GM18951 (cell line): ENCODE results near the gene SLF2.
A peak's percentile ranks its signal among the peaks of the same experiment; 100 is the strongest.

ENCODE experiments used
- POLR2A ChIP-seq: IDR thresholded peaks from 4 replicates; pipeline ENCODE4 v1.6.1; 2011; ENCODE audit warnings: mild to moderate bottlenecking; ENCODE audit not compliant: insufficient read length, insufficient read depth; ENCODE audit errors: extremely low read depth
- in situ Hi-C: fragments of 300-500 bp; cut with MboI; formaldehyde crosslinking; loops from one replicate; pipeline ENCODE4 v1.12.0; 2022; ENCODE audit warnings: low sequenced_read_pairs, mixed read lengths, inconsistent platforms; ENCODE audit not compliant: unreplicated experiment

The SLF2 gene, protein sequence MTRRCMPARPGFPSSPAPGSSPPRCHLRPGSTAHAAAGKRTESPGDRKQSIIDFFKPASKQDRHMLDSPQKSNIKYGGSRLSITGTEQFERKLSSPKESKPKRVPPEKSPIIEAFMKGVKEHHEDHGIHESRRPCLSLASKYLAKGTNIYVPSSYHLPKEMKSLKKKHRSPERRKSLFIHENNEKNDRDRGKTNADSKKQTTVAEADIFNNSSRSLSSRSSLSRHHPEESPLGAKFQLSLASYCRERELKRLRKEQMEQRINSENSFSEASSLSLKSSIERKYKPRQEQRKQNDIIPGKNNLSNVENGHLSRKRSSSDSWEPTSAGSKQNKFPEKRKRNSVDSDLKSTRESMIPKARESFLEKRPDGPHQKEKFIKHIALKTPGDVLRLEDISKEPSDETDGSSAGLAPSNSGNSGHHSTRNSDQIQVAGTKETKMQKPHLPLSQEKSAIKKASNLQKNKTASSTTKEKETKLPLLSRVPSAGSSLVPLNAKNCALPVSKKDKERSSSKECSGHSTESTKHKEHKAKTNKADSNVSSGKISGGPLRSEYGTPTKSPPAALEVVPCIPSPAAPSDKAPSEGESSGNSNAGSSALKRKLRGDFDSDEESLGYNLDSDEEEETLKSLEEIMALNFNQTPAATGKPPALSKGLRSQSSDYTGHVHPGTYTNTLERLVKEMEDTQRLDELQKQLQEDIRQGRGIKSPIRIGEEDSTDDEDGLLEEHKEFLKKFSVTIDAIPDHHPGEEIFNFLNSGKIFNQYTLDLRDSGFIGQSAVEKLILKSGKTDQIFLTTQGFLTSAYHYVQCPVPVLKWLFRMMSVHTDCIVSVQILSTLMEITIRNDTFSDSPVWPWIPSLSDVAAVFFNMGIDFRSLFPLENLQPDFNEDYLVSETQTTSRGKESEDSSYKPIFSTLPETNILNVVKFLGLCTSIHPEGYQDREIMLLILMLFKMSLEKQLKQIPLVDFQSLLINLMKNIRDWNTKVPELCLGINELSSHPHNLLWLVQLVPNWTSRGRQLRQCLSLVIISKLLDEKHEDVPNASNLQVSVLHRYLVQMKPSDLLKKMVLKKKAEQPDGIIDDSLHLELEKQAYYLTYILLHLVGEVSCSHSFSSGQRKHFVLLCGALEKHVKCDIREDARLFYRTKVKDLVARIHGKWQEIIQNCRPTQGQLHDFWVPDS

DNA sequence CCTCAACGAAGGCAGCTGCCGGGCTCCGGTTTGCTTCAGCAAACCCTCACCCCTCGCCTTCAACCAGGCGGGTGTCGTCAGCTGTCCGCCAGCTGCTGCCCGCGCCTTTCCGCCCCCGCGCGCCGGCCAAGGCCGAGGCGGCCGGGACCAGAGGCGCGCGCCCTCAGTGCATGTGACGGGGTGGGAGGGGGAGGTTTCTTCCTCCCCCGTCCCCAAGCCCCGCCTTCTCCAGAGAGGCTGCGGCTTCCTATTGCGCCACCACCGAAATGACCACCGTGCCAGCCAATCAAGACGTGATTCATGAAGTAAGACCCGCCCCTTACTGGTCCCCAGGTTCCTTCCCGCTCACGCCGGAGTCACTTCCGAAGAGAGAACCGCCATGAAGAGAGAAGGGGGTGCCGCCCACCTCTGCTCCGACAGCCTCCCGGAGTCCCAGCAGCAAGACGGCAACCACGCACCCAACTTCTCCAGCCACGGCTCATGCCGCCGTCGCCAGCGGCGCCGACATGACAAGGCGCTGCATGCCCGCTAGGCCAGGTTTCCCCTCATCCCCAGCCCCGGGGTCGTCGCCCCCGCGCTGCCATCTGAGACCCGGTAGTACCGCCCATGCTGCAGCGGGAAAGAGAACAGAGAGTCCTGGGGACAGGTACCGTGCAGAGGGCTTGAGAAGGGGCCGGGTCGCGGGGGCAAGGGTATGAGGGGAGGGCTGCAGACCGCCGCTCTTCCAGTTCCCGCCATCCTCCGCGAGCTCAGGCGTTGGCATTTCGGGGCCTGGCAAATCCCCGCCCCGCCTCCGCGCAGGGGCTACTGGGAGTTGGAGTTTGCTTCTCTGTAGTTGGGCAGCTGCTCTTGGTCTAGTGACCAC lies at the start of gene SLF2:
Gene SLF2, plus strand, starts transcription at position 359 of the 865 bp plus-strand sequence. Its CDS starts 148 bp downstream, at position 507.
- TF ChIP-seq POLR2A = peak; percentile 80
- in situ Hi-C loops = no loop called here

- in situ Hi-C loops = no loop called here
Observed at GRCh38 chr10:100863433-100863832, 49.3 kb upstream of the SLF2 start.

DNA sequence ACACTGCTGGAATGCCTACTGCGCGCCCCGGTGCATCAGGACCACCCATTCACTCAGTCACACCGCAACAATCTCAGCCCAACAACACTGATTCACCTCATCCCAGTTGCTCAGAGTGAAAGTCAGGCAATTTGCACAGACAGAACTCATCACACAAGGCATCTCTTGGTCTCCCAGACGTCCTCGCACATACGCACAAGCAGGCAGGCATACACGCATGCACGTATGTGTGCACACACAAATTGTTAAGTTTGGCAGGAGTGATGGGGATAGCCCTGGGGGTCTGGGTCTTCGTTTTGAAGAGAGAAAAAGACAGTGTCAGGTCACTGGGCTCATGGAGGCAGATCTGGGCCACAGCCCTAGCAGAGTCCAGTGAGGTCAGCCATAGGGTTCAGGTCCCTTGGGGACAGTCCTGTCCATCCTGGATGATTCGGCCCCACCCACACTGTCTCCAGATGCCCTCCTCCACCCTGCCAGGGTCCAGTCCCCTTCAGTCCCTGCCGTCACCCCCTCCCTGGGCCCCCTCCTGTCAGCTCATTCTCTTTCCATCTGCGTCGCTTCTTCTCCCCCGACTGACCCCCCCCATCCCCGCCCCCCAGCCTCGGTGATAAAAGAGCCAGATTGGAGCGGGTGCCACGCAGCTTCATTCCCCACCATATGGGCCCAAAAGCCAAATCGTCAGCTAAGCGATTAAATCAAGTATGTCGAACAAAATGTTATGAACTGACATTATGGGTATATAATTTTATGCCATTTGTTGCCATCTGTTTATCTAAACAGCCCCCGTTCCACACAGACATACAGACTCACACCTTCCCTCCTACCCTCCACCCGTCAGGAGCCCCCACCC lies 48.5 kb upstream of the SLF2 start:
- TF ChIP-seq POLR2A = no peak
- in situ Hi-C loops = no loop called here

More at GRCh38 chr10:100863433-100863832, 49.3 kb upstream of the SLF2 start:
- no peak for TF ChIP-seq POLR2A

DNA sequence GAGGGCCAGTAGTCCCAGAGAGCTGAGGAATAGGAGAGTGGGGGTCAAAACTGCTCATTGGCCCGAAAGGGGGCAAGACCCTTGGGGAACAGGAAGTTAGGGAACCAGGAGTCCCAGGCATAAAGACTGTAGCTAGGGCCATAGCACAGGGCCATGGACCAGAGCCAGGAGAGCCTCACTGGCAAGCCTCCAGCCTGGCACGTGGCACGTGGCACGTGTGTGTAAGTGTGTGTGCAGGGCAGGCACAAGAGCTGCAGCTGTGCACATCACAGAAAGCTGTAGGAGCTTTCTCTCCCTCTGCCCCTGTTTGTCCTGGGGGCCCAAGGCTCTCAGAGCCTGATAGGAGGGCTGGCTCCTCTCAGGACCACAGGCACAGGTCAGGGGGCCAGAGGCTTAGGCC lies 47.8 kb upstream of the SLF2 start:
- TF ChIP-seq POLR2A = no peak
- in situ Hi-C loops = no loop called here

GRCh38 chr10:100866010-100866409 lies 46.8 kb upstream of the SLF2 start:
- in situ Hi-C loops = no loop called here
- no peak for TF ChIP-seq POLR2A

GRCh38 chr10:100866575-100867098 lies 46.1 kb upstream of the SLF2 start:
- in situ Hi-C loops = no loop called here
- no peak for TF ChIP-seq POLR2A

- no peak for TF ChIP-seq POLR2A
- in situ Hi-C loops = no loop called here
Observed at GRCh38 chr10:100867261-100867963, 45.4 kb upstream of the SLF2 start.

DNA sequence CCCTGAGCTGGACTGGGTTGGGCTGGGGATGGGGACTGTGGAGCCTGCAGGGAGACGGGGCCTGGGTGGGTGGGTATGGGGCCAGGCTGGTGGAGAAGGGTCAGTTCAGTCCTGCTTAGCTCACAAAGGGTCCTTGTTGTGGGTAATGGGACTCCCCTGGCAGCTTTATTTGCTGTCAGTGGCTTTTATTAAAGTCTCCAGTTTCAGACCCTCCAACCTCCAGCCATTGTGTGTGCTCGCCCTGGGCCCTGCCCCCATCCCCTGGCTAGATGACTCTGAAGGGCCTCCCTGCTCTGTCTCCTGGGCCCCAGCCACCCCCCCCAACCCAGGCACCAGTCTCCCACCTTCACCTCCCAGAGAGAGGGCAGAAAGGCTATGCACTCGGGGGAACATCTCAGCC lies 44.4 kb upstream of the SLF2 start:
- no peak for TF ChIP-seq POLR2A
- in situ Hi-C loops = no loop called here

DNA sequence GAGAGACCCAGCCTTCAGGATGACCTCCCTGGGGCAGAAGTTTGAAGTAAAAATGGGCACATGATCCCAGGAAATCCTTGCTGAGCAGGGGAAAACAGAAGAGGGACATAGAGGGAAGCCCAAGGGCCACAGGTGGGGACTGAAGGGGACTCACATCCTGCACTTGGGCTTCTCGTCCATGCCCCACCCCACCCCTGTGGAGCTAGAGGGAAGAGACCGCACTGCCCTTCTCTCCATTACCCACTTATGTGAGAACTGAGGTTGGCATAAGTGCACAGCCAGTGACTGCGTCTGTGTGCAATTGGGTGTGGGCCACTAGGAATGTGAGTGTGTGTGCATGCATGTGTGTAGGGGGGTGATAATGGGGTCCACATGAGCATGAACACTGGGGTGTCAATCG lies 43.4 kb upstream of the SLF2 start:
- no peak for TF ChIP-seq POLR2A
- in situ Hi-C loops = no loop called here

GRCh38 chr10:100872034-100872791 lies 40.5 kb upstream of the SLF2 start:
- no peak for TF ChIP-seq POLR2A
- in situ Hi-C loops = no loop called here
